GM10266 (cell line): ENCODE data around the gene TAL1.
A peak's percentile ranks its signal among the peaks of the same experiment; 100 is the strongest.

Experiments
- DNase-seq: peaks from one replicate; pipeline ENCODE4 v3.0.0; 2012; ENCODE audit errors: extremely low spot score
- CTCF ChIP-seq: IDR thresholded peaks from 2 replicates; pipeline ENCODE4 v1.5.1; 2012; ENCODE audit warnings: mild to moderate bottlenecking, low read depth; ENCODE audit not compliant: control insufficient read depth, insufficient read depth; ENCODE audit errors: missing control alignments

The TAL1 gene

GRCh38 chr1:47228644-47229030 lies 3.4 kb downstream of the TAL1 start:
- DNase-seq = peak; percentile 26
- no peak for TF ChIP-seq CTCF

- TF ChIP-seq CTCF = no peak
- no peak for DNase-seq
Observed at GRCh38 chr1:47227341-47228232, 4.4 kb downstream of the TAL1 start.

- TF ChIP-seq CTCF = no peak
- DNase-seq = no peak
Observed at GRCh38 chr1:47226839-47227215, 5.2 kb downstream of the TAL1 start.

- no peak for TF ChIP-seq CTCF
- no peak for DNase-seq
Observed at GRCh38 chr1:47226121-47226838, 5.7 kb downstream of the TAL1 start.

GRCh38 chr1:47225430-47226100 lies 6.5 kb downstream of the TAL1 start:
- DNase-seq = no peak
- no peak for TF ChIP-seq CTCF

GRCh38 chr1:47224676-47225399 lies 7.2 kb downstream of the TAL1 start:
- no peak for TF ChIP-seq CTCF
- no peak for DNase-seq
